Osteocyte (in vitro differentiated cells): Measurements from ENCODE around the gene ADAMTSL5. TPM values are rescaled to one million over a fixed set of nuclear protein-coding genes. Genes with fewer than 3 reads are reported as not detected.

Source experiments
- DNase-seq: peaks from one replicate; pipeline ENCODE4 v3.0.0; 2021; ENCODE audit warnings: mixed read lengths; ENCODE audit not compliant: unreplicated experiment; ENCODE audit errors: extremely low spot score
- H3K27ac Mint-ChIP-seq: one replicate; pipeline ENCODE4 v1.8.0; 2021; ENCODE audit warnings: mild to moderate bottlenecking, mixed read lengths; ENCODE audit not compliant: unreplicated experiment
- H3K27me3 Mint-ChIP-seq: one replicate; pipeline ENCODE4 v1.8.0; 2021; ENCODE audit warnings: mixed read lengths; ENCODE audit not compliant: unreplicated experiment
- H3K36me3 Mint-ChIP-seq: one replicate; pipeline ENCODE4 v1.8.0; 2021; ENCODE audit warnings: mixed read lengths; ENCODE audit not compliant: unreplicated experiment
- H3K4me1 Mint-ChIP-seq: one replicate; pipeline ENCODE4 v1.8.0; 2021; ENCODE audit warnings: mixed read lengths; ENCODE audit not compliant: unreplicated experiment
- H3K4me3 Mint-ChIP-seq: one replicate; pipeline ENCODE4 v1.8.0; 2021; ENCODE audit warnings: mild to moderate bottlenecking, moderate library complexity, mixed read lengths; ENCODE audit not compliant: unreplicated experiment
- H3K9me3 Mint-ChIP-seq: one replicate; pipeline ENCODE4 v1.8.0; 2021; ENCODE audit warnings: mixed read lengths; ENCODE audit not compliant: unreplicated experiment
- CTCF ChIP-seq: fragments of 200-600 bp; sonication (generic); IDR thresholded peaks from 2 replicates; pipeline ENCODE4 v1.5.0; 2021; ENCODE audit warnings: antibody characterized with exemption, mild to moderate bottlenecking, moderate library complexity
- total RNA-seq: library from RNA; stranded (reverse); gene quantifications from 2 replicates; pipeline ENCODE4 v1.2.1, GENCODE V29; 2021

Gene ADAMTSL5
- total RNA-seq, 1 donor from 2014 or later: 6.4 TPM

DNA sequence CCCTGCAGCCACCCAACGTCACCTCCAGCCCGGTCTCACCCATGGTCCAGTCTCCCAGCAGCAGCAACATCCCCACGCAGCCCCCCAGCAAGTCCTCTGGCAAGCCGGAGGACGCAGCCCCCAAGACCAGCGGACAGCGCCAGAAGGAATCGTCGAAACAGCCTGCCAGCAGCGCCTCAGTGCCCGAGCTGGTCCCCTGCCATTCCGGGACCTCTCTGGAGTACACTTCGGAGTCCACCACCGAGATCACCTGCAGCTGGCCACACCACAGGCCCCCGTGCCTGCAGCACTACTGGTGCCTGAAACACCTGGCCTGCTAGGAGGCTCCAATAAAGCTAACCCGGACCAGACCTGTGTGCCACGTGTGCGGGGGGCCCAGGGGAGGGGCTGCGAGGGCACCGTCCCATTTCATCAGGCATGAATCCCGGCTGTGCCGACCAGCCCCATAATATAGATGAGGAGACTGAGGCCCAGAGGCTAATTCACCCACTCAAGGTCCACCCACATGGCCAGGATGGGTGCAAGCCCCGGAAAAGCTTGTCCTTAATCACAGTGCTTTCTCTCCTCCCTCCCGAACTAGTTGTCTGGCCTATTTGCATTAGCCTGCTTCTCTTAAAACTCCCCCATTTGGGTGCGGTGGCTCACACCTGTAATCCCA, 15.1 kb downstream of the ADAMTSL5 start:
- DNase-seq: no peak
- Mint-ChIP-seq H3K4me1 (no peaks in the 10 kb centered on the region), H3K4me3 (no peak overlapping the region), H3K27ac (no peak overlapping the region), H3K9me3 (no peaks in the 10 kb centered on the region), H3K36me3 (no peaks in the 10 kb centered on the region), H3K27me3 (peaks cover 5% of the 10 kb centered on the region)
- no peak for TF ChIP-seq CTCF

DNA sequence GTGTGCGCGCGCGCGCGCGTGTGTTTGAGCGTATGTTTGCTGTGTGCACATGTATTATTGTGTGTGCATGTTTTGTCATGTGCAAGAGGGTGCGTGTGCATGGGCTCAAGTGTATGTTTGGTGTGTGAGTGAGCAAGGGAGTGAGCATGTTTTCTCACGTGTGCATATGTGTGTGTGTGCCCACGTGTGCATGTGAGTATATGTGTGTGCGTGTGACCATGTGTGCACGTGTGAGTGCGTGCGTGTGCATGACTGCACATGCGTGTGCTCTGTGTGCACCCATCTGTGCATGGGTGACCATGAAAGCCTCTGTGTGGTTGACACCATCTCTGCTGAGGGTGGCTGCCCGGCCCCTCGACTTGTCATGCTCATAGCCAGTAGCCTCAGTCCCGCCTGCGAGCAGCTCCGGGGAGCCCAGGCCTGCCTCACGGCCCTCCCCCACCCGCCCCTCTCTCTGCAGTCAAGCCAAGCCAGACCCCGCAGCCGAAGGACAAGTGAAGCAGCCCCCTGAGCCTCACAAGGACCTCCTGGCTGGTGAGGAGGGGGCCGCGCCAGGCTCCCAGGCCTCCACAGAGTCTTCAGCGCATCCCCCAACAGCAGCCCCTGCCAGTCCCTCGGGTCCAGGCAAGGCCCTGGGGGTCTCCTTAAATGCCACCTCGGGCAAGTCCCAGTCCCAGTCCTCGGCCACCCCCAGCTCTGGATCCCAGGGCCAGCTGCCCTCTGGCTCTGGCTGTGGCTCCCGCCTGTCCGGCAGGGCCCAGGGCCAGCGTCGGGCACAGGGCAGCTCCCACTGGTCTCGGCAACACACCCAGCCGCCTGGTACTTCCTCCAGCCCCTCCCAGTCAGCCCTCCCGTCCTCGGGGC, 15.9 kb downstream of the ADAMTSL5 start:
- Mint-ChIP-seq H3K4me3 (no peak overlapping the region), H3K4me1 (peaks cover under 1% of the 10 kb centered on the region), H3K36me3 (no peaks in the 10 kb centered on the region), H3K9me3 (no peaks in the 10 kb centered on the region), H3K27ac (no peak overlapping the region), H3K27me3 (peaks cover 8% of the 10 kb centered on the region)
- no peak for TF ChIP-seq CTCF
- peak; percentile 79 for DNase-seq

DNA sequence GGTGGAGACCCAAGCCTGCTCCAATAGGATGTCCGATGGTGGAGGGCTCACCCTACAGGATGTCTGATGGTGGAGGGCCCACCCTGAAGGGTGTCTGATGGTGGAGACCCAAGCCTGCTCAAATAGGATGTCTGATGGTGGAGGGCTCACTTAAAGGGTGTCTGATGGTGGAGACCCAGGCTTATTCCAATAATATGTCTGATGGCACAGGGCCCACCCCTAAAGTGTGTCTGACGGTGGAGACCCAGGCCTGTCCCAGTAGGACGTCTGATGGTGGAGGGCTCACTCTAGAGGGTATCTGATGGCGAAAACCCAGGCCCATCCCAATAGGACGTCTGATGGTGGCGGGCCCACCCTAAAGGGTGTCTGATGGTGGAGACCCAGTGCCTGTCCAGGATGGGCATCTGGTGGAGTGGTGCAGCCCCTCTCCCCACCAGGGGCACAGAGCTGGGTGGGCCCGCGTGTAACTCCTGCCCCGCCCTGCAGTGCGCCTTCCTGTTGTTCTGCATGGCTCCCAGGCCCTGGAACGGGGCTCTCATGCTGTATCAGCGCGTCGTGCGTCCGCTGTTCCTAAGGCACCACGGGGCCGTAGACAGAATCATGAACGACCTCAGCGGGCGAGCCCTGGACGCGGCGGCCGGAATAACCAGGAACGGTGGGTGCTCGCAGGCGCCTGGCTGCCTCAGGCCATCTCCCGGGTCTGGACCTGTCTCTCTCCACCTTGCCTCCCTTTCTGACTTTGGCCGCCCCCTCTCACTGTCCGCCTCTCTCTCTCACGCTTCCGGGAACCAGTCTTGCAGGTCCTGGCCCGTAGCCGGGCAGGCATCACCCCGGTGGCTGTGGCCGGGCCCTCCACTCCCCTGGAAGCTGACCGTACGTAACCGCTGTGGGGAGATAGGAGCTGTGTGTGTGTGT, 16.8 kb downstream of the ADAMTSL5 start:
- DNase-seq: peak; percentile 79
- Mint-ChIP-seq H3K4me1 (peaks cover 6% of the 10 kb centered on the region), H3K36me3 (no peaks in the 10 kb centered on the region), H3K27me3 (peaks cover 9% of the 10 kb centered on the region), H3K27ac (no peak overlapping the region), H3K4me3 (no peak overlapping the region), H3K9me3 (no peaks in the 10 kb centered on the region)
- no peak for TF ChIP-seq CTCF

DNA sequence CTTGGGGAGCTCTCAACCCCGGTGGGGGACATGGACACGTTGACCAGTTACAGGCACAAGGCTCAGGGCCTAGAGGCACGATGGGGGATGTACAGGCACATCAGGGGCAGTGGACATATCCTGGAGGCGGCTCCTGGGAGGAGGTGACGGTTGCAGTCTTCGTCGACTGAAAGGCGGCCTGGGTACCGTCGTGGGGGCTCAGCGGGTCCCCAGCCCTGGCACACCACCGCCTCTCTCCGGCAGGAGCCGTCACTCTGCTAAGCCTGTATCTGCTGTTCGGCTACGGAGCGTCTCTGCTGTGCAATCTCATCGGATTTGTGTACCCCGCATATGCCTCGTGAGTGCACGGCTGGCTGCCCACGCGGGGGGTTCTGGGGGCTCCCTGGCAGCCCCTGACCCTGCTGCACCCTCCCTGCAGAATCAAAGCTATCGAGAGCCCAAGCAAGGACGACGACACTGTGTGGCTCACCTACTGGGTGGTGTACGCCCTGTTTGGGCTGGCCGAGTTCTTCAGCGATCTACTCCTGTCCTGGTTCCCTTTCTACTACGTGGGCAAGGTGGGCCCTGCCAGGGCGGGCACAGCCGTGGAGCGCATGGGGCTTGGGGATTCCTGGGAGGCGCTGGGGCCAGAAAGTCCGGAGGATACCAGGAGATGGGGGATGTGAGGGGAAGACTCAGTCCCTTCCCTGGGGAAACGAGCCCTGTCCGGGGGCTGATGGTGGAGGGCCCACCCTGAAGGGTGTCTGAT, 17.6 kb downstream of the ADAMTSL5 start:
- DNase-seq: peak; percentile 80
- H3K4me3 Mint-ChIP-seq: no peak overlapping the region
- no peak for TF ChIP-seq CTCF
- peaks cover 6% of the 10 kb centered on the region for H3K4me1 Mint-ChIP-seq
- H3K27me3 Mint-ChIP-seq: peaks cover 9% of the 10 kb centered on the region
- H3K27ac Mint-ChIP-seq: no peak overlapping the region
- H3K9me3 Mint-ChIP-seq: no peaks in the 10 kb centered on the region
- H3K36me3 Mint-ChIP-seq: no peaks in the 10 kb centered on the region
